Measurements from ENCODE around the gene RAE1. TPM values are rescaled to one million over a fixed set of nuclear protein-coding genes. Genes with fewer than 3 reads are reported as not detected.

The RAE1 gene
- total RNA-seq, 1 donor from 2014 or later: 14.9 TPM

DNA sequence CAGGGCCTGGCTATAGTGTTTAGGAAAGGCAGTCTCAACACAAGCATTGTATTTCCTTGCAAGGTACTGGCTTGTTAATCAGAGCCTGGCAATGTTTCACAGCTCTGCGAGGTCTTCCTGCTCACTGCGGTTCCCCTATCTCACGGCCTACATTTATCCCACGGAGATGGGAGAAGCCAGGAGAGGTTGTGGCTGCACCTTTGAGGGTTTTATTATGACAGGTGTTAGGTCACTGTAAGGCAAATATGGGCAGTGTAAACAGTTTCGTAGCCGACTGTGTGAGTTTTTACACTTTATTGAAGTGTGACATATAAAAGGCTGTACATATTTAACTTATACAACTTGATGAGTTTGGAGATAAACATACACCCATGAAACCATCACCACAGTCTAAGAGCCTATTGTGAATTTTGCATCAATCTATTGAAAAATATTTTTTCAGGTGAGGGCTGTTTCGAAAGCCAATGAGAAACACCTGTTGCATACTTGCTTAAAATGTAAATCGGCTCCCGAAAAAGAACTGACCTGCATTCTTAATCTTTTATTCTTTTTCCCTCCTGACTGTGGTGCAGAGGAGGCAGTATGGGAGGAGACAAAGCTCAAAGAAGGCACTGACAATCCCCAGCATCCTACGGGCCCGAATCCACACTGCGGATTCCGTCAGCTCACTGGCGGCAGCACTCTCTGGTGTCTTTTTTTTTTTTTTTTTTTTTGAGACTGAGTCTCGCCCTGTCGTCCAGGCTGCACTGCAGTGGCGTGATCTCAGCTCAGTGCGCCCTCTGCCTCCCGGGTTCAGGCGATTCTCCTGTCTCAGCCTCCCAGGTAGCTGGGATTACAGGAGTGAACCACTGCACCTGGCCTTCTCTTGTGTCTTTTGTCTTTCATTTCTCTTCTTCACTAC, 32.6 kb downstream of the RAE1 start:
- H3K4me3 ChIP-seq: no peak overlapping the region
- H3K36me3 ChIP-seq: peaks cover 11% of the 10 kb centered on the region
- TF ChIP-seq, protein P1, sequence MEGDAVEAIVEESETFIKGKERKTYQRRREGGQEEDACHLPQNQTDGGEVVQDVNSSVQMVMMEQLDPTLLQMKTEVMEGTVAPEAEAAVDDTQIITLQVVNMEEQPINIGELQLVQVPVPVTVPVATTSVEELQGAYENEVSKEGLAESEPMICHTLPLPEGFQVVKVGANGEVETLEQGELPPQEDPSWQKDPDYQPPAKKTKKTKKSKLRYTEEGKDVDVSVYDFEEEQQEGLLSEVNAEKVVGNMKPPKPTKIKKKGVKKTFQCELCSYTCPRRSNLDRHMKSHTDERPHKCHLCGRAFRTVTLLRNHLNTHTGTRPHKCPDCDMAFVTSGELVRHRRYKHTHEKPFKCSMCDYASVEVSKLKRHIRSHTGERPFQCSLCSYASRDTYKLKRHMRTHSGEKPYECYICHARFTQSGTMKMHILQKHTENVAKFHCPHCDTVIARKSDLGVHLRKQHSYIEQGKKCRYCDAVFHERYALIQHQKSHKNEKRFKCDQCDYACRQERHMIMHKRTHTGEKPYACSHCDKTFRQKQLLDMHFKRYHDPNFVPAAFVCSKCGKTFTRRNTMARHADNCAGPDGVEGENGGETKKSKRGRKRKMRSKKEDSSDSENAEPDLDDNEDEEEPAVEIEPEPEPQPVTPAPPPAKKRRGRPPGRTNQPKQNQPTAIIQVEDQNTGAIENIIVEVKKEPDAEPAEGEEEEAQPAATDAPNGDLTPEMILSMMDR (IDR thresholded peaks at IDR 0.05): no peak
- ATAC-seq (no peak), DNase-seq (no peak)
- H3K4me1 ChIP-seq: peaks cover 3% of the 10 kb centered on the region
- H3K27ac ChIP-seq: no peak overlapping the region
- intact Hi-C loops (cut with DNase I): loop anchor here (2.0 kb wide), 1 partner anchor 111 kb away; no protein-coding TSS in a partner anchor
- no peaks in the 10 kb centered on the region for H3K9me3 ChIP-seq
- no peaks in the 10 kb centered on the region for H3K27me3 ChIP-seq

DNA sequence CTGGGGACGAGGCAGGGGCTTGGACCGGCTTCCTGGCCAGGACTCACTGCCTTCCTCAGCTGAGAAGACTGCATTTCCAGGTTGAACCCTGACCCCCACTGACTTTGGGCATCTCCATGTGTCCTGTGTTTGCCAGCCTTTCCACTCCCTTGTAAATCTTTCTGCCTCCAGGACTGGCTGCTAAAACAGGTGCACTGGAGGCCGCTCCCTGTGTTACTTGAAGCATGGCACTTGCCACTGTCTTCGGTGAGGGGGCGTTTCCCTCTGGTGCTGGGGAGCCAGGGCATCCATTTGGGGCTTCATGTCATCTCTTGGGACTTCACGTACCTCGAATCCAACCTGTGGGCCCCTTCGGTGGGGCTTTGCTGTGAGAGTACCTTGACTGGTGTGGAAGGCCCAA, 33.4 kb downstream of the RAE1 start:
- ATAC-seq (no peak), DNase-seq (no peak)
- TF ChIP-seq, protein P1 (IDR thresholded peaks at IDR 0.05): no peak
- Histone ChIP-seq H3K4me3 (no peak overlapping the region), H3K27ac (peak overlapping the region; percentile 30), H3K36me3 (peaks cover 9% of the 10 kb centered on the region), H3K4me1 (peaks cover 5% of the 10 kb centered on the region), H3K9me3 (no peaks in the 10 kb centered on the region), H3K27me3 (no peaks in the 10 kb centered on the region)
- intact Hi-C loops (cut with DNase I): no loop called here

DNA sequence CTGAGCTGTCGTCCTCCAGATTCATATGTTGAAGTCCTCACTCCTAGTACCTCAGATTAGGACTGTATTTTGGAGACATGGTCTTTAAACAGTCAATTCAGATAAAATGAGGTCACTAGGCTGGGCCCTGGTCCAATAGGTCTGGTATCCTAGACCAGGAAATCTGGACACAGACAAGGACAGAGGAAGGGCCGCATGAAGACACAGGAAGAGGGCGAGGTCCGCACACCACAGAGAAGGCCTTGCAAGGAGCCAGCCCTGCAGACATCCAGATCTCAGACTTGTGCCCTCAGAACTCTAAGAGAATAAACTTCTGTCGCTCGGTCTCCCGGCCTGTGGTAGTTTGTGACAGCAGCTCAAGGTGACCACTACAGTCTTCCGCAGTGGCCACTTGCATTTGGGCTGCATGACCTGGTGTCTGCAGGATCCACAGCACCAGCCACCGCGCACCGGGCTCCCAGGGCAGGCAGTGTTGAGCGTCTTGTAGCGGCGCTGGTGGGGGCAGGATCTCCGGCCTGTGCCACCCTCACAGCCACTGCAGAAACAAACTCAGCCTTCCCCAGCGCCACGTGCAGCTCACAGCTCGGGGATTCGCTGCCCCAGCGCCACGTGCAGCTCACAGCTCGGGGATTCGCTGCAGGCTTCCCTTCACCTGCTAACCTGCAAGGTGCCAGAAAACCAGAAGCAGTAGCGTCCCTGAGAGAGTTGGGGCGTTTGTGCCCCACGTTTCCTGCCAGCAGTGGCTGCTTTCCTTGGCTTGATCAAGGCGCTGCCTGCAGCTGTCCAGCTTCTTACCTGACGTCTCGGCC, 34.1 kb downstream of the RAE1 start:
- intact Hi-C loops (cut with DNase I): no loop called here
- H3K4me3 ChIP-seq: no peak overlapping the region
- H3K9me3 ChIP-seq: no peaks in the 10 kb centered on the region
- H3K27me3 ChIP-seq: no peaks in the 10 kb centered on the region
- TF ChIP-seq, protein P1 (IDR thresholded peaks at IDR 0.05): no peak
- peaks cover 12% of the 10 kb centered on the region for H3K4me1 ChIP-seq
- ATAC-seq: peak; percentile 5
- H3K27ac ChIP-seq: peak overlapping the region; percentile 47
- peaks cover 8% of the 10 kb centered on the region for H3K36me3 ChIP-seq
- DNase-seq: no peak

DNA sequence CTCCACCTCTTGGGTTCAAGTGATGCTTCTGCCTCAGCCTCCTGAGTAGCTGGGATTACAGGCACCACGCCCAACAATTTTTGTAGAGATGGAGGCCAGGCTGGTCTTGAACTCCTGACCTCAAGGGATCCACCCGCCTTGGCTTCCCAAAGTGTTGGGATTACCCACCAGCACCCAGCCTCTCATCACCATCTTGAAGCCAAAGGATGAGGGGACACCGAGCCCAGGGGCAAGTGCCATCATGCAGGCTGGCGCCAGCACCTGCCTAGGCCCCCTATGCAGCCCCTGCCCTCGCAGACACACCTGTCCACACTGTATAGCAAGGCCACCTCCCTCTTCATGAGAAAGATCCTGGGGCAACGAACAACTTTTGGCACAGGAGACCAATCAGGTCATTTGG, 34.9 kb downstream of the RAE1 start:
- Histone ChIP-seq H3K4me1 (peaks cover 20% of the 10 kb centered on the region), H3K27me3 (no peaks in the 10 kb centered on the region), H3K36me3 (peaks cover under 1% of the 10 kb centered on the region), H3K4me3 (no peak overlapping the region), H3K9me3 (no peaks in the 10 kb centered on the region), H3K27ac (peak overlapping the region; percentile 47)
- TF ChIP-seq, protein P1 (IDR thresholded peaks at IDR 0.05): no peak
- intact Hi-C loops (cut with DNase I): no loop called here
- DNase-seq (no peak), ATAC-seq (no peak)

DNA sequence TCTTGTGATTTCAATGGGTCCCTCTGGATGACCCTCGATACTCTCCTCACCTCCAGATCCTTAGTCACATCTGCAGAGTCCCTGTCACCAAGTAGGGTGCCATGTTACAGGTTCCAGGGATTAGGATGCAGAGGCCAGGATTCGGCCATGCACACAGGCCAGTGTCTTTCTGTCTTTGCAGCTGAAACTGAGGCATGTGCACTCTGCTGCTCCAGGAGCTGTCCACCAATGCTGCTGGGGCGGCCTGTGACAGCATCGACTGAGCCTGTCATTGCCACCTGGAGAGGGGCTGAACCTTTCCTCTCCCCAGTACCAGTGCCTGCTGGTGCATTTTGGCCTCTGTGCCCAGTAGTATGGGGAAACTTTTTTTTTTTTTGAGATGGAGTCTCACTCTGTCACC, 35.7 kb downstream of the RAE1 start:
- TF ChIP-seq, protein P1 (IDR thresholded peaks at IDR 0.05): no peak
- DNase-seq: no peak

More for the DNA sequence above, 35.7 kb downstream of the RAE1 start:
- intact Hi-C loops (cut with DNase I): no loop called here
- Histone ChIP-seq H3K27ac (no peak overlapping the region), H3K36me3 (no peaks in the 10 kb centered on the region), H3K4me1 (peaks cover 20% of the 10 kb centered on the region), H3K27me3 (no peaks in the 10 kb centered on the region), H3K4me3 (no peak overlapping the region), H3K9me3 (no peaks in the 10 kb centered on the region)
- ATAC-seq: no peak
